GM23338 (cell line): ENCODE measurements around the gene LLGL2. TPM values are rescaled to one million over a fixed set of nuclear protein-coding genes. Genes with fewer than 3 reads are reported as not detected.

Experiments
- ATAC-seq: fragments of 200-7000 bp; cut with Tn5 transposase; 3 replicates; pipeline ENCODE4 v1.9.1; 2020
- DNase-seq: peaks from one replicate; pipeline ENCODE4 v3.0.0-alpha.2; 2015; ENCODE audit warnings: low spot score
- H2AFZ ChIP-seq: fragments of 200-600 bp; sonication (generic); 2 replicates; pipeline ENCODE4 v1.8.0; 2016; ENCODE audit warnings: antibody characterized with exemption, mild to moderate bottlenecking, moderate library complexity
- H3F3A ChIP-seq: fragments of 200-600 bp; sonication (generic); replicated peaks from 2 replicates; pipeline ENCODE4 v1.8.0; 2017; ENCODE audit warnings: antibody characterized with exemption, mixed run types, low read depth
- H3K27ac ChIP-seq: fragments of 200-600 bp; sonication (generic); 2 replicates; pipeline ENCODE4 v1.6.1; 2016; ENCODE audit warnings: low read depth
- H3K27me3 ChIP-seq: fragments of 200-600 bp; sonication (generic); 2 replicates; pipeline ENCODE4 v1.8.0; 2016; ENCODE audit warnings: mild to moderate bottlenecking, mixed run types, moderate library complexity; ENCODE audit not compliant: insufficient read depth
- H3K36me3 ChIP-seq: fragments of 200-600 bp; sonication (generic); 2 replicates; pipeline ENCODE4 v1.8.0; 2016; ENCODE audit warnings: mild to moderate bottlenecking; ENCODE audit not compliant: insufficient read depth
- H3K4me1 ChIP-seq: fragments of 200-600 bp; sonication (generic); 2 replicates; pipeline ENCODE4 v1.8.0; 2016; ENCODE audit warnings: mild to moderate bottlenecking, moderate library complexity; ENCODE audit not compliant: insufficient read depth
- H3K4me2 ChIP-seq: fragments of 200-600 bp; sonication (generic); 2 replicates; pipeline ENCODE4 v1.7.1; 2017; ENCODE audit warnings: mixed run types
- H3K4me3 ChIP-seq: fragments of 200-600 bp; sonication (generic); 2 replicates; pipeline ENCODE4 v1.6.1; 2016; ENCODE audit warnings: mixed run types
- H3K79me2 ChIP-seq: fragments of 200-600 bp; sonication (generic); replicated peaks from 2 replicates; pipeline ENCODE4 v1.8.0; 2017; ENCODE audit warnings: mild to moderate bottlenecking; ENCODE audit not compliant: insufficient read depth
- H3K9me2 ChIP-seq: fragments of 200-600 bp; sonication (generic); 2 replicates; pipeline ENCODE4 v1.8.0; 2017; ENCODE audit not compliant: insufficient read depth
- H4K20me1 ChIP-seq: fragments of 200-600 bp; sonication (generic); replicated peaks from 2 replicates; pipeline ENCODE4 v1.8.0; 2017; ENCODE audit warnings: mild to moderate bottlenecking; ENCODE audit not compliant: insufficient read depth
- H3K27ac Mint-ChIP-seq: 2 replicates; pipeline ENCODE4 v1.8.0; 2020; ENCODE audit warnings: inconsistent platforms, mild to moderate bottlenecking, moderate library complexity, mixed read lengths
- H3K27me3 Mint-ChIP-seq: 3 replicates; pipeline ENCODE4 v1.8.0; 2022; ENCODE audit warnings: low read depth, mild to moderate bottlenecking, moderate library complexity, mixed read lengths, inconsistent platforms; ENCODE audit not compliant: insufficient read depth, poor library complexity
- H3K36me3 Mint-ChIP-seq: 3 replicates; pipeline ENCODE4 v1.8.0; 2021; ENCODE audit warnings: low read depth, mild to moderate bottlenecking, inconsistent platforms, moderate library complexity, mixed read lengths
- H3K4me1 Mint-ChIP-seq: 3 replicates; pipeline ENCODE4 v1.8.0; 2020; ENCODE audit warnings: mild to moderate bottlenecking, inconsistent platforms, mixed read lengths
- H3K4me3 Mint-ChIP-seq: 3 replicates; pipeline ENCODE4 v1.8.0; 2021; ENCODE audit warnings: moderate library complexity, mild to moderate bottlenecking, inconsistent platforms, mixed read lengths
- H3K9me3 Mint-ChIP-seq: 3 replicates; pipeline ENCODE4 v1.8.0; 2020; ENCODE audit warnings: moderate library complexity, mild to moderate bottlenecking, inconsistent platforms, mixed read lengths
- CREB1 ChIP-seq: fragments of 250-450 bp; sonication (Bioruptor Pico); IDR thresholded peaks from 2 replicates; pipeline ENCODE4 v1.5.0; 2020; ENCODE audit warnings: low read depth, mild to moderate bottlenecking, moderate library complexity
- CTCF ChIP-seq, 2 experiments: fragments of 200-600 bp in 1 of 2; sonication (generic) in 1 of 2; conservative IDR thresholded peaks; 2 replicates each; pipeline versions ENCODE4 v1.5.1 to v1.6.1; 2016 to 2017; ENCODE audit warnings: antibody characterized with exemption in 2 of 2, low read depth in 2 of 2, mild to moderate bottlenecking in 2 of 2, moderate library complexity in 1 of 2
- ETS1 ChIP-seq: IDR thresholded peaks from 2 replicates; pipeline ENCODE4 v1.6.1; 2016; ENCODE audit warnings: antibody characterized with exemption
- EZH2 ChIP-seq: fragments of 200-600 bp; sonication (generic); IDR thresholded peaks from one replicate; pipeline ENCODE4 v1.8.0; 2017; ENCODE audit warnings: antibody characterized with exemption, mild to moderate bottlenecking, low read depth; ENCODE audit not compliant: unreplicated experiment
- EZH2phosphoT487 ChIP-seq: fragments of 200-600 bp; sonication (generic); IDR thresholded peaks from one replicate; pipeline ENCODE4 v1.8.1; 2018; ENCODE audit warnings: antibody characterized with exemption; ENCODE audit not compliant: unreplicated experiment
- JUNB ChIP-seq: IDR thresholded peaks from one replicate; pipeline ENCODE4 v1.6.1; 2016; ENCODE audit warnings: antibody characterized with exemption; ENCODE audit not compliant: unreplicated experiment
- NANOG ChIP-seq: IDR thresholded peaks from 2 replicates; pipeline ENCODE4 v1.6.1; 2016; ENCODE audit warnings: antibody characterized with exemption, borderline replicate concordance
- POLR2AphosphoS5 ChIP-seq: IDR thresholded peaks from 2 replicates; pipeline ENCODE4 v1.6.1; 2016; ENCODE audit warnings: antibody characterized with exemption, low read depth
- REST ChIP-seq: IDR thresholded peaks from one replicate; pipeline ENCODE4 v1.6.1; 2018; ENCODE audit warnings: antibody characterized with exemption; ENCODE audit not compliant: unreplicated experiment
- STAT1 ChIP-seq: IDR thresholded peaks from one replicate; pipeline ENCODE4 v1.6.1; 2016; ENCODE audit warnings: antibody characterized with exemption; ENCODE audit not compliant: unreplicated experiment
- ZNF114 ChIP-seq: fragments of 250-450 bp; sonication (Bioruptor Pico); IDR thresholded peaks from 2 replicates; pipeline ENCODE4 v1.5.0; 2020; ENCODE audit warnings: mild to moderate bottlenecking, moderate library complexity
- ZNF331 ChIP-seq: fragments of 250-450 bp; sonication (Bioruptor Pico); IDR thresholded peaks from 2 replicates; pipeline ENCODE4 v1.5.0; 2020; ENCODE audit warnings: low read depth, mild to moderate bottlenecking, moderate library complexity
- polyA plus RNA-seq: library from polyadenylated mRNA; unstranded; fragments of >200 nt; fragmentation: Nextera tagmentation; extraction: Ambion mirVana; gene quantifications from 2 replicates; pipeline ENCODE4 v1.2.1, GENCODE V29; 2016
- total RNA-seq: library from RNA; depleted of rRNA; stranded (reverse); fragments of >200 nt; shearing (Covaris generic); gene quantifications from 2 replicates; pipeline ENCODE4 v1.2.3, GENCODE V29; 2014
- TF ChIP-seq, protein P1 (sequence below): fragments of 250-450 bp; sonication (Bioruptor Pico); IDR thresholded peaks from 2 replicates; pipeline ENCODE4 v1.5.0; 2020; ENCODE audit warnings: mild to moderate bottlenecking, moderate library complexity

The LLGL2 gene
- total and polyA plus RNA-seq, 2 experiments from 2014 or later: 62.5 to 78.5 TPM

DNA sequence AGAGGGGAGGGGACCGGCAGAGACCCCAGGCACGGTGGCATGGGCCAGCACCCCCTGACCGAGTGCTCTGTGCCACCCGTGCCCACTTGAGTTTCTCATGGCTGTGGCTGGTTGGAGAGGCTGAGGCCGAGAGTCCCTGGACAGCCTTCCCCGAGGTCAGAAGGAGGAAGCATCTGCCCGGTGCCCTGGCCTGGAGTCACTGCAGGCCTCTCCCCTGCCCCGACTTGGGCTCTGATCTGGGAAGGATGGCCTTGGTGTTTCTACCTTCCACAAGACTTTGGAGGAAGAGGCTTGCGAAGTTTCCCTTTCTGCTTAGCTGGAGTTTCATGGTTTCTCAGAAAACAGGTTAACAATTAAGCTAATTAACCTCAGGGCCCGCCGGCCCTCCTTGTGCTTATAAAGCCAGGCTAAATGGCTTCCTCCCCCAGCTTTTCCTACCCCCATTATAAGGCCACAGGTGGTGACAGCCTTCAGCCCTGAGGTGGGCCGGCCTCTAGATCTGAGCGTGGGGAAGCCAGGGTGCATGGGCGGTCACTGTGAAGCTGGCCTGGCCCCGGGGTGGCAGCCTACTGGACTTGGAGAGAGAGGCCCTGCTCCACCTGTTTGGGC, 17.3 kb downstream of the LLGL2 start:
- Histone ChIP-seq H3K9me2 (no peaks in the 10 kb centered on the region), H3K4me1 (no peaks in the 10 kb centered on the region), H3K27ac (no peak overlapping the region), H3K27me3 (no peaks in the 10 kb centered on the region), H2AFZ (no peak overlapping the region), H3K4me2 (no peak overlapping the region), H4K20me1 (peaks cover 6% of the 10 kb centered on the region; the same call in 1 of the 2 replicates), H3K36me3 (no peaks in the 10 kb centered on the region), H3K79me2 (no peaks in the 10 kb centered on the region), H3F3A (no peaks in the 10 kb centered on the region), H3K4me3 (no peak overlapping the region)
- no peak overlapping the region for H3K27ac Mint-ChIP-seq
- H3K36me3 Mint-ChIP-seq: no peaks in the 10 kb centered on the region
- no peak for DNase-seq
- no peak for TF ChIP-seq NANOG
- TF ChIP-seq ETS1: no peak
- TF ChIP-seq POLR2AphosphoS5: no peak
- TF ChIP-seq JUNB: no peak
- TF ChIP-seq, protein P1, sequence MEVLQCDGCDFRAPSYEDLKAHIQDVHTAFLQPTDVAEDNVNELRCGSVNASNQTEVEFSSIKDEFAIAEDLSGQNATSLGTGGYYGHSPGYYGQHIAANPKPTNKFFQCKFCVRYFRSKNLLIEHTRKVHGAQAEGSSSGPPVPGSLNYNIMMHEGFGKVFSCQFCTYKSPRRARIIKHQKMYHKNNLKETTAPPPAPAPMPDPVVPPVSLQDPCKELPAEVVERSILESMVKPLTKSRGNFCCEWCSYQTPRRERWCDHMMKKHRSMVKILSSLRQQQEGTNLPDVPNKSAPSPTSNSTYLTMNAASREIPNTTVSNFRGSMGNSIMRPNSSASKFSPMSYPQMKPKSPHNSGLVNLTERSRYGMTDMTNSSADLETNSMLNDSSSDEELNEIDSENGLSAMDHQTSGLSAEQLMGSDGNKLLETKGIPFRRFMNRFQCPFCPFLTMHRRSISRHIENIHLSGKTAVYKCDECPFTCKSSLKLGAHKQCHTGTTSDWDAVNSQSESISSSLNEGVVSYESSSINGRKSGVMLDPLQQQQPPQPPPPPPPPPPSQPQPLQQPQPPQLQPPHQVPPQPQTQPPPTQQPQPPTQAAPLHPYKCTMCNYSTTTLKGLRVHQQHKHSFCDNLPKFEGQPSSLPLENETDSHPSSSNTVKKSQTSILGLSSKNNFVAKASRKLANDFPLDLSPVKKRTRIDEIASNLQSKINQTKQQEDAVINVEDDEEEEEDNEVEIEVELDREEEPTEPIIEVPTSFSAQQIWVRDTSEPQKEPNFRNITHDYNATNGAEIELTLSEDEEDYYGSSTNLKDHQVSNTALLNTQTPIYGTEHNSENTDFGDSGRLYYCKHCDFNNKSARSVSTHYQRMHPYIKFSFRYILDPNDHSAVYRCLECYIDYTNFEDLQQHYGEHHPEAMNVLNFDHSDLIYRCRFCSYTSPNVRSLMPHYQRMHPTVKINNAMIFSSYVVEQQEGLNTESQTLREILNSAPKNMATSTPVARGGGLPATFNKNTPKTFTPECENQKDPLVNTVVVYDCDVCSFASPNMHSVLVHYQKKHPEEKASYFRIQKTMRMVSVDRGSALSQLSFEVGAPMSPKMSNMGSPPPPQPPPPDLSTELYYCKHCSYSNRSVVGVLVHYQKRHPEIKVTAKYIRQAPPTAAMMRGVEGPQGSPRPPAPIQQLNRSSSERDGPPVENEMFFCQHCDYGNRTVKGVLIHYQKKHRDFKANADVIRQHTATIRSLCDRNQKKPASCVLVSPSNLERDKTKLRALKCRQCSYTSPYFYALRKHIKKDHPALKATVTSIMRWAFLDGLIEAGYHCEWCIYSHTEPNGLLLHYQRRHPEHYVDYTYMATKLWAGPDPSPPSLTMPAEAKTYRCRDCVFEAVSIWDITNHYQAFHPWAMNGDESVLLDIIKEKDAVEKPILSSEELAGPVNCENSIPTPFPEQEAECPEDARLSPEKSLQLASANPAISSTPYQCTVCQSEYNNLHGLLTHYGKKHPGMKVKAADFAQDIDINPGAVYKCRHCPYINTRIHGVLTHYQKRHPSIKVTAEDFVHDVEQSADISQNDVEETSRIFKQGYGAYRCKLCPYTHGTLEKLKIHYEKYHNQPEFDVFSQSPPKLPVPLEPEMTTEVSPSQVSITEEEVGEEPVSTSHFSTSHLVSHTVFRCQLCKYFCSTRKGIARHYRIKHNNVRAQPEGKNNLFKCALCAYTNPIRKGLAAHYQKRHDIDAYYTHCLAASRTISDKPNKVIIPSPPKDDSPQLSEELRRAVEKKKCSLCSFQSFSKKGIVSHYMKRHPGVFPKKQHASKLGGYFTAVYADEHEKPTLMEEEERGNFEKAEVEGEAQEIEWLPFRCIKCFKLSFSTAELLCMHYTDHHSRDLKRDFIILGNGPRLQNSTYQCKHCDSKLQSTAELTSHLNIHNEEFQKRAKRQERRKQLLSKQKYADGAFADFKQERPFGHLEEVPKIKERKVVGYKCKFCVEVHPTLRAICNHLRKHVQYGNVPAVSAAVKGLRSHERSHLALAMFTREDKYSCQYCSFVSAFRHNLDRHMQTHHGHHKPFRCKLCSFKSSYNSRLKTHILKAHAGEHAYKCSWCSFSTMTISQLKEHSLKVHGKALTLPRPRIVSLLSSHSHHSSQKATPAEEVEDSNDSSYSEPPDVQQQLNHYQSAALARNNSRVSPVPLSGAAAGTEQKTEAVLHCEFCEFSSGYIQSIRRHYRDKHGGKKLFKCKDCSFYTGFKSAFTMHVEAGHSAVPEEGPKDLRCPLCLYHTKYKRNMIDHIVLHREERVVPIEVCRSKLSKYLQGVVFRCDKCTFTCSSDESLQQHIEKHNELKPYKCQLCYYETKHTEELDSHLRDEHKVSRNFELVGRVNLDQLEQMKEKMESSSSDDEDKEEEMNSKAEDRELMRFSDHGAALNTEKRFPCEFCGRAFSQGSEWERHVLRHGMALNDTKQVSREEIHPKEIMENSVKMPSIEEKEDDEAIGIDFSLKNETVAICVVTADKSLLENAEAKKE (CRISPR knock-in tag): no peak
- no peak for TF ChIP-seq ZNF331 (CRISPR knock-in tag)
- TF ChIP-seq CTCF (conservative IDR thresholded peaks at IDR 0.05; ENCODE audit: low read depth in 2 of 2): no peak
- no peak for TF ChIP-seq STAT1
- no peak for TF ChIP-seq EZH2phosphoT487
- no peak for TF ChIP-seq ZNF114
- no peak for TF ChIP-seq CREB1 (CRISPR knock-in tag)
- no peak for TF ChIP-seq EZH2
- TF ChIP-seq REST: no peak
- H3K9me3 Mint-ChIP-seq: no peaks in the 10 kb centered on the region
- no peak for ATAC-seq
- peaks cover 29% of the 10 kb centered on the region for H3K4me1 Mint-ChIP-seq
- peaks cover 7% of the 10 kb centered on the region for H3K27me3 Mint-ChIP-seq
- no peak overlapping the region for H3K4me3 Mint-ChIP-seq
